ENCODE data around the gene GNG7.
"Not testable (repeated sequence)": the region's sequence is repeated elsewhere in the genome, so short reads cannot be mapped to it uniquely, and the experiment has no call there.

GNG7 gene

GRCh38 chr19:2527686-2528085 lies 174.8 kb downstream of the GNG7 start:
- DNase-seq: no peak

GRCh38 chr19:2527171-2527570 lies 175.3 kb downstream of the GNG7 start:
- DNase-seq: no peak

GRCh38 chr19:2524840-2525723 lies 177.4 kb downstream of the GNG7 start:
- DNase-seq: no peak

- no peak for DNase-seq
These were observed 178.1 kb downstream of the GNG7 start for GRCh38 chr19:2524361-2524839.

GRCh38 chr19:2523630-2524311 lies 178.7 kb downstream of the GNG7 start:
- no peak for DNase-seq

GRCh38 chr19:2519482-2519881 lies 183.0 kb downstream of the GNG7 start:
- no peak for DNase-seq

- not testable (repeated sequence) for DNase-seq
These were observed 183.6 kb downstream of the GNG7 start for GRCh38 chr19:2518856-2519255.

- DNase-seq: peak; percentile 64
These were observed 184.5 kb downstream of the GNG7 start for GRCh38 chr19:2517881-2518601.

GRCh38 chr19:2516727-2517126 lies 185.8 kb downstream of the GNG7 start:
- no peak for DNase-seq

- no peak for DNase-seq
These were observed 187.4 kb downstream of the GNG7 start for GRCh38 chr19:2514981-2515518.

GRCh38 chr19:2512523-2513431 lies 189.7 kb downstream of the GNG7 start:
- no peak for DNase-seq

GRCh38 chr19:2511991-2512390 lies 190.5 kb downstream of the GNG7 start:
- DNase-seq: no peak

- no peak for DNase-seq
These were observed 190.9 kb downstream of the GNG7 start for GRCh38 chr19:2511570-2511969.

- DNase-seq: no peak
These were observed 193.4 kb downstream of the GNG7 start for GRCh38 chr19:2509096-2509495.

- DNase-seq: no peak
These were observed 195.4 kb downstream of the GNG7 start for GRCh38 chr19:2507109-2507508.

- not testable (repeated sequence) for DNase-seq
These were observed 195.8 kb downstream of the GNG7 start for GRCh38 chr19:2506656-2507055.

- DNase-seq: peak; percentile 87
These were observed 198.9 kb downstream of the GNG7 start for GRCh38 chr19:2503521-2504109.

GRCh38 chr19:2500841-2501261 lies 201.6 kb downstream of the GNG7 start:
- no peak for DNase-seq

GRCh38 chr19:2500156-2500555 lies 202.3 kb downstream of the GNG7 start:
- no peak for DNase-seq

GRCh38 chr19:2497186-2497585 lies 205.3 kb downstream of the GNG7 start:
- DNase-seq: no peak

- no peak for DNase-seq
These were observed 206.7 kb downstream of the GNG7 start for GRCh38 chr19:2495651-2496316.

Measured in activated CD8-positive, alpha-beta memory T cell treated with anti-CD3 and anti-CD28 coated beads for 24 hours (primary cell).